HepG2 (cell line): Measurements from ENCODE around the gene ELAVL4.

Experiments used
- CREB3 ChIP-seq: sonication (generic); formaldehyde crosslinking; IDR thresholded peaks from 2 replicates; pipeline ENCODE4 v1.5.0; 2020; ENCODE audit warnings: missing genetic modification reagents
- TF ChIP-seq, protein P1 (sequence below): sonication (generic); formaldehyde crosslinking; IDR thresholded peaks from 2 replicates; pipeline ENCODE4 v1.8.1; 2023; ENCODE audit warnings: mild to moderate bottlenecking, missing genetic modification reagents

- no peak for TF ChIP-seq CREB3 (CRISPR knock-in tag)
- TF ChIP-seq, protein P1, sequence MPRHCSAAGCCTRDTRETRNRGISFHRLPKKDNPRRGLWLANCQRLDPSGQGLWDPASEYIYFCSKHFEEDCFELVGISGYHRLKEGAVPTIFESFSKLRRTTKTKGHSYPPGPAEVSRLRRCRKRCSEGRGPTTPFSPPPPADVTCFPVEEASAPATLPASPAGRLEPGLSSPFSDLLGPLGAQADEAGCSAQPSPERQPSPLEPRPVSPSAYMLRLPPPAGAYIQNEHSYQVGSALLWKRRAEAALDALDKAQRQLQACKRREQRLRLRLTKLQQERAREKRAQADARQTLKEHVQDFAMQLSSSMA (CRISPR knock-in tag): no peak
These were observed 1.4 kb downstream of the ELAVL4 start for GRCh38 chr1:50110151-50110550.
